Prostate gland (tissue), 2 donors: ENCODE measurements around the gene PCNT. TPM values are rescaled to one million over a fixed set of nuclear protein-coding genes. Genes with fewer than 3 reads are reported as not detected.

Experiments
- DNase-seq: peaks from one replicate; pipeline ENCODE4 v3.0.0-alpha.2; 2019; ENCODE audit warnings: low spot score
- H3K27ac ChIP-seq, 2 donors: fragments of 200-600 bp; sonication (generic); 2 replicates each; pipeline ENCODE4 v1.5.1; 2017 to 2019
- H3K27me3 ChIP-seq: fragments of 200-600 bp; sonication (generic); replicated peaks from 2 replicates; pipeline ENCODE4 v1.5.1; 2019; ENCODE audit not compliant: insufficient read depth
- H3K36me3 ChIP-seq, 2 donors: fragments of 200-600 bp; sonication (generic); 1 replicate in 1 of 2; 2 replicates in 1 of 2; pipeline versions ENCODE4 v1.5.1 to v1.8.1; 2017 to 2019
- H3K4me1 ChIP-seq: fragments of 200-600 bp; sonication (generic); replicated peaks from 2 replicates; pipeline ENCODE4 v1.5.1; 2019
- H3K4me3 ChIP-seq, 2 donors: fragments of 200-600 bp; sonication (generic); 2 replicates each; pipeline ENCODE4 v1.5.1; 2017 to 2019
- H3K9me3 ChIP-seq: fragments of 200-600 bp; sonication (generic); 2 replicates; pipeline ENCODE4 v1.5.1; 2017
- POLR2A ChIP-seq: fragments of 450-650 bp; IDR thresholded peaks from one replicate; pipeline ENCODE4 v1.6.1; 2016; ENCODE audit warnings: antibody characterized with exemption, mild to moderate bottlenecking
- POLR2AphosphoS5 ChIP-seq: sonication (generic); formaldehyde crosslinking; IDR thresholded peaks from one replicate; pipeline ENCODE4 v1.6.1; 2017; ENCODE audit warnings: antibody characterized with exemption
- WGBS: methylation state at CpG from one replicate; pipeline ENCODE4 v1.1.5; 2018; 5-methylcytosine and 5-hydroxymethylcytosine counted together
- intact Hi-C: fragments of 100-400 bp; cut with DNase I; formaldehyde crosslinking; loops from one replicate; pipeline ENCODE4 v1.14.2; 2022
- total RNA-seq, 2 donors: library from RNA; depleted of rRNA; stranded (reverse); fragments of >200 nt; gene quantifications; one replicate each; pipeline ENCODE4 v1.1.0, GENCODE V29; 2016
- TF ChIP-seq, protein P1 (sequence below), 4 experiments: fragments of 200-600 bp in 2 of 4; fragments of 450-650 bp in 2 of 4; sonication (generic) in 2 of 4; IDR thresholded peaks; 1 replicate in 3 of 4; 2 replicates in 1 of 4; pipeline ENCODE4 v1.5.1; 2016 to 2019; ENCODE audit warnings: antibody characterized with exemption in 4 of 4, mild to moderate bottlenecking in 2 of 4, moderate library complexity in 2 of 4

The PCNT gene
- total RNA-seq, 2 donors from 2014 or later = 33.8 to 70.9 TPM

DNA sequence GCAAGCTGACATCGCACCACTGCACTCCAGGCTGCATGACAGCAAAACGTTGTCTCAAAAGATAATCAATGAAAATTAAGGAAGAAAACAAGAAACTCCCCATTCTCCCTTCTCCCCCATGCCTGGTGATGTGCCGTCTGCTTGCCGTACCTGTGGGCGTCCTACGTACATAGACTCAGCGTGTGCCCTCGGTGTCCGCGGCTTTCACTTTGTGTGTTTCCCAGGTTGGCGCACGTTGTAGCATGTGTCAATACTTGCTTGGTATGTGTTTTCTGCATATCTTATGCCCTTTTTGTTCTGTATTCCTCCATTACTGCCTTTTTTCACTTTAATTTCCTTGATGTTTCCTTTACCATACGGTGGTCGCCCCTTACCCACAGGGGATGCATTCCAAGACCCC, 53.8 kb downstream of the PCNT start:
- H3K27me3 ChIP-seq = no peaks in the 10 kb centered on the region
- no peaks in the 10 kb centered on the region for H3K4me1 ChIP-seq
- no peaks in the 10 kb centered on the region for H3K9me3 ChIP-seq
- H3K4me3 ChIP-seq = no peak overlapping the region
- DNase-seq = no peak
- TF ChIP-seq, protein P1, sequence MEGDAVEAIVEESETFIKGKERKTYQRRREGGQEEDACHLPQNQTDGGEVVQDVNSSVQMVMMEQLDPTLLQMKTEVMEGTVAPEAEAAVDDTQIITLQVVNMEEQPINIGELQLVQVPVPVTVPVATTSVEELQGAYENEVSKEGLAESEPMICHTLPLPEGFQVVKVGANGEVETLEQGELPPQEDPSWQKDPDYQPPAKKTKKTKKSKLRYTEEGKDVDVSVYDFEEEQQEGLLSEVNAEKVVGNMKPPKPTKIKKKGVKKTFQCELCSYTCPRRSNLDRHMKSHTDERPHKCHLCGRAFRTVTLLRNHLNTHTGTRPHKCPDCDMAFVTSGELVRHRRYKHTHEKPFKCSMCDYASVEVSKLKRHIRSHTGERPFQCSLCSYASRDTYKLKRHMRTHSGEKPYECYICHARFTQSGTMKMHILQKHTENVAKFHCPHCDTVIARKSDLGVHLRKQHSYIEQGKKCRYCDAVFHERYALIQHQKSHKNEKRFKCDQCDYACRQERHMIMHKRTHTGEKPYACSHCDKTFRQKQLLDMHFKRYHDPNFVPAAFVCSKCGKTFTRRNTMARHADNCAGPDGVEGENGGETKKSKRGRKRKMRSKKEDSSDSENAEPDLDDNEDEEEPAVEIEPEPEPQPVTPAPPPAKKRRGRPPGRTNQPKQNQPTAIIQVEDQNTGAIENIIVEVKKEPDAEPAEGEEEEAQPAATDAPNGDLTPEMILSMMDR (IDR thresholded peaks at IDR 0.05) = no peak
- TF ChIP-seq POLR2AphosphoS5 = no peak
- TF ChIP-seq POLR2A = no peak
- no peaks in the 10 kb centered on the region for H3K36me3 ChIP-seq
- intact Hi-C loops = no loop called here
- H3K27ac ChIP-seq = no peak overlapping the region
- 53% methylated on average over 14 of the region's 14 CpGs for WGBS

DNA sequence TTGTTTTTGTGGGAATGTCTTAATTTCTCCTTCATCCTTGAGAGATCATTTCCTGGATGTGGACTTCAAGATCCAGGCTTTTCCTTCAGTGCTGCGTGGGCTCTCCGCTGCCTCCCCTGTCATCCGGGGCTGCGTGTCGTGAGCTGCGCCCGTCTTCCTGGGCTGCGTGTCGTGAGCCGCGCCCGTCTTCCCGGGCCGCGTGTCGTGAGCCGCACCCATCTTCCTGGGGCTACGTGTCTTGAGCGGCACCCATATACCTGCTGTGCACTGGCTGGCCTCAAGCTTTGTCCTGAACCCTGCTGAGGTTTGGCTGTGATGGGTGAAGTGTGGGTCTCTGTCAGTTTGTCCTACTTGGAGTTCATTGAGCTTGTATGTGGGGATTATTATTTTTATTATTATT, 55.1 kb downstream of the PCNT start:
- H3K27ac ChIP-seq = no peak overlapping the region
- TF ChIP-seq POLR2A (no peak), POLR2AphosphoS5 (no peak)
- TF ChIP-seq, protein P1 (IDR thresholded peaks at IDR 0.05) = no peak
- H3K27me3 ChIP-seq = no peaks in the 10 kb centered on the region
- H3K9me3 ChIP-seq = no peaks in the 10 kb centered on the region
- H3K4me3 ChIP-seq = no peak overlapping the region
- H3K36me3 ChIP-seq = no peaks in the 10 kb centered on the region
- no peaks in the 10 kb centered on the region for H3K4me1 ChIP-seq
- DNase-seq = no peak
- WGBS = 99% methylated on average over 19 of the region's 19 CpGs
- intact Hi-C loops = no loop called here

DNA sequence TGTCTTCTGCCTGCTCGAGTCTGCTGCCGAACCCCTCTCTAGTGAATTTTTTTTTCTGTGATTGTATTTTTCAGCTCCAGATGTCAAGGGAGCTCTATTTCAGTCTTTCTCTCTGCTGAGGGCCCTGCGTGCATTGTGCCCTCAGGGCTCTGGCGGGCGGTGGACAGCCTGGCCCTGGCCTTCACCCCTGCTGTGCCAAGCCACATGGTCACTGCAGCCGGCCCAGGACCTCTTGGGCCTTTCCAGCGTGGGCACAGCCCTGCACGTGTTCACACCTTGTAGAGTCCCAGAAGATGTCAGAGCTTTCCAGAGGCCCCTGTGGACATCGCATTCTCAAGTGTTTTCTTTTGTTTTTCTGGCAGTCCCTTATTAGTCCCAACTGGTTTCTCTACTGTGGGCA, 55.7 kb downstream of the PCNT start:
- no peak overlapping the region for H3K27ac ChIP-seq
- H3K4me3 ChIP-seq = no peak overlapping the region
- TF ChIP-seq, protein P1 (IDR thresholded peaks at IDR 0.05) = no peak
- TF ChIP-seq POLR2A (no peak), POLR2AphosphoS5 (no peak)
- no peaks in the 10 kb centered on the region for H3K4me1 ChIP-seq
- H3K27me3 ChIP-seq = no peaks in the 10 kb centered on the region
- intact Hi-C loops = no loop called here
- DNase-seq = no peak
- no peaks in the 10 kb centered on the region for H3K9me3 ChIP-seq
- no peaks in the 10 kb centered on the region for H3K36me3 ChIP-seq
- WGBS = 95% methylated on average over 9 of the region's 9 CpGs

DNA sequence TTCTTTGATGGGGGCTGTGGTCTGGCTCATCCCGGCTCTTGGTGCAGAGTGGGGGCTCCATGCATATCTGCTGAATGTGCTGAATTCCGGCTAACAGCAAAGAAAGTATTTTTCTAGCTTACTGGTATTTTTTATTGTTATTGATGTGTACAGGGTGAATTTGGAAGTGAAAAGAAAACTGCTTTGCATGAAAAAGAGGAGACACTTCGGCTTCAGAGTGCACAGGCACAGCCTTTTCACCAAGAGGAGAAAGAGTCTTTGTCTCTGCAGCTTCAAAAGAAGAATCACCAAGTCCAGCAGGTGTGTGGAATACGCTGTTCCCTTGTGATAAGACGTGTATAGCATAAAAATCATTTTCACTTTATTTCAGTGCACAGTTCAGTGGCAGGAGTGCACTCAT, 57.6 kb downstream of the PCNT start:
- H3K4me3 ChIP-seq = no peak overlapping the region
- H3K27ac ChIP-seq = no peak overlapping the region
- DNase-seq = no peak
- H3K9me3 ChIP-seq = no peaks in the 10 kb centered on the region
- WGBS = 91% methylated on average over 5 of the region's 5 CpGs
- H3K27me3 ChIP-seq = no peaks in the 10 kb centered on the region
- H3K4me1 ChIP-seq = no peaks in the 10 kb centered on the region
- TF ChIP-seq POLR2A (no peak), POLR2AphosphoS5 (no peak)
- TF ChIP-seq, protein P1 (IDR thresholded peaks at IDR 0.05) = no peak
- H3K36me3 ChIP-seq = peaks cover 0 to 3% of the 10 kb centered on the region in 2 donors
- intact Hi-C loops = no loop called here

DNA sequence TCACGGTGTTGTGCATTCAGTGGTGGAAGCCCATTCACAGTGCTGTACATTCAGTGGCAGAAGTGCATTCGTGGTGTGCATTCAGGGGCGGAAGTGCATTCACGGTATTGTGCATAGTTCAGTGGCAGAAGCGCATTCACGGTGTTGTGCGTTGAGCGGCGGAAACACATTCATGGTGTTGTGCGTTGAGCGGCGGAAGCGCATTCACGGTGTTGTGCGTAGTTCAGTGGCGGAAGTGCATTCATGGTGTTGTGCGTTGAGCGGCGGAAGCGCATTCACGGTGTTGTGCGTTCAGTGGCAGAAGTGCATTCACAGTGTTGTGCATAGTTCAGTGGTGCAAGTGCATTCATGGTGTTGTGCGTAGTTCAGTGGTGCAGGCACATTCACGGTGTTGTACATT, 60.6 kb downstream of the PCNT start:
- intact Hi-C loops = no loop called here

More for the DNA sequence above, 60.6 kb downstream of the PCNT start:
- TF ChIP-seq, protein P1 (IDR thresholded peaks at IDR 0.05) = no peak
- TF ChIP-seq POLR2A (no peak), POLR2AphosphoS5 (no peak)
- no peak overlapping the region for H3K4me3 ChIP-seq
- no peaks in the 10 kb centered on the region for H3K9me3 ChIP-seq
- no peaks in the 10 kb centered on the region for H3K4me1 ChIP-seq
- no peaks in the 10 kb centered on the region for H3K27me3 ChIP-seq
- WGBS = 93% methylated on average over 24 of the region's 24 CpGs
- H3K27ac ChIP-seq = no peak overlapping the region
- H3K36me3 ChIP-seq = peaks cover 0 to 3% of the 10 kb centered on the region in 2 donors
- no peak for DNase-seq
